SK-N-SH treated with all-trans-retinoic acid at 6 μM for 48 hours (cell line): Measurements from ENCODE around the gene MT1G.

ENCODE experiments used
- ATAC-seq: fragments of 200-7000 bp; cut with Tn5 transposase; 3 replicates; pipeline ENCODE4 v1.9.1; 2020; ENCODE audit warnings: mild to moderate bottlenecking, moderate library complexity
- ARNTL ChIP-seq: fragments of 450-650 bp; formaldehyde crosslinking; IDR thresholded peaks from 2 replicates; pipeline ENCODE4 v1.5.0; 2020; ENCODE audit warnings: low read depth, mild to moderate bottlenecking, moderate library complexity, borderline replicate concordance
- CSRNP3 ChIP-seq: fragments of 250-450 bp; sonication (Bioruptor Pico); IDR thresholded peaks from 2 replicates; pipeline ENCODE4 v1.5.1; 2021; ENCODE audit warnings: mild to moderate bottlenecking, moderate library complexity
- GLIS3 ChIP-seq: fragments of 250-450 bp; sonication (Bioruptor Pico); IDR thresholded peaks from 2 replicates; pipeline ENCODE4 v1.5.0; 2020; ENCODE audit warnings: mild to moderate bottlenecking, moderate library complexity
- ISL1 ChIP-seq: fragments of 250-450 bp; sonication (Bioruptor Pico); IDR thresholded peaks from 2 replicates; pipeline ENCODE4 v2.1.2; 2022; ENCODE audit warnings: mild to moderate bottlenecking, moderate library complexity
- PATZ1 ChIP-seq: fragments of 250-450 bp; sonication (Bioruptor Pico); IDR thresholded peaks from 2 replicates; pipeline ENCODE4 v1.8.0; 2020; ENCODE audit warnings: mild to moderate bottlenecking, moderate library complexity, borderline replicate concordance
- PPARA ChIP-seq: fragments of 250-450 bp; sonication (Bioruptor Pico); IDR thresholded peaks from 2 replicates; pipeline ENCODE4 v1.5.0; 2020; ENCODE audit warnings: mild to moderate bottlenecking, borderline replicate concordance
- SNAI2 ChIP-seq: fragments of 250-450 bp; sonication (Bioruptor Pico); IDR thresholded peaks from 2 replicates; pipeline ENCODE4 v1.5.0; 2020; ENCODE audit warnings: mild to moderate bottlenecking, moderate library complexity
- TOX ChIP-seq: fragments of 250-450 bp; sonication (Bioruptor Pico); IDR thresholded peaks from 2 replicates; pipeline ENCODE4 v1.8.0; 2021; ENCODE audit warnings: mild to moderate bottlenecking, moderate library complexity, borderline replicate concordance
- ZC3H10 ChIP-seq: fragments of 250-450 bp; sonication (Bioruptor Pico); IDR thresholded peaks from 2 replicates; pipeline ENCODE4 v1.5.1; 2021; ENCODE audit warnings: mild to moderate bottlenecking, moderate library complexity
- ZFP30 ChIP-seq: fragments of 450-650 bp; formaldehyde crosslinking; IDR thresholded peaks from 2 replicates; pipeline ENCODE4 v1.5.0; 2022; ENCODE audit warnings: mild to moderate bottlenecking, moderate library complexity
- ZNF565 ChIP-seq: fragments of 450-650 bp; formaldehyde crosslinking; conservative IDR thresholded peaks from 2 replicates; pipeline ENCODE4 v1.5.0; 2020; ENCODE audit warnings: low read depth, mild to moderate bottlenecking, moderate library complexity
- ZNF70 ChIP-seq: fragments of 450-650 bp; formaldehyde crosslinking; IDR thresholded peaks from 2 replicates; pipeline ENCODE4 v1.5.0; 2020; ENCODE audit warnings: mild to moderate bottlenecking, moderate library complexity
- TF ChIP-seq, protein P1 (sequence below): fragments of 250-450 bp; sonication (Bioruptor Pico); IDR thresholded peaks from 2 replicates; pipeline ENCODE4 v1.8.0; 2021; ENCODE audit warnings: low read depth, mild to moderate bottlenecking, moderate library complexity, borderline replicate concordance
- TF ChIP-seq, protein P2 (sequence below): fragments of 250-450 bp; sonication (Bioruptor Pico); IDR thresholded peaks from 2 replicates; pipeline ENCODE4 v1.5.1; 2020; ENCODE audit warnings: low read depth, mild to moderate bottlenecking, moderate library complexity
- TF ChIP-seq, protein P3 (sequence below): fragments of 250-450 bp; sonication (Bioruptor Pico); IDR thresholded peaks from 2 replicates; pipeline ENCODE4 v1.5.0; 2020; ENCODE audit warnings: mild to moderate bottlenecking, moderate library complexity

MT1G gene

DNA sequence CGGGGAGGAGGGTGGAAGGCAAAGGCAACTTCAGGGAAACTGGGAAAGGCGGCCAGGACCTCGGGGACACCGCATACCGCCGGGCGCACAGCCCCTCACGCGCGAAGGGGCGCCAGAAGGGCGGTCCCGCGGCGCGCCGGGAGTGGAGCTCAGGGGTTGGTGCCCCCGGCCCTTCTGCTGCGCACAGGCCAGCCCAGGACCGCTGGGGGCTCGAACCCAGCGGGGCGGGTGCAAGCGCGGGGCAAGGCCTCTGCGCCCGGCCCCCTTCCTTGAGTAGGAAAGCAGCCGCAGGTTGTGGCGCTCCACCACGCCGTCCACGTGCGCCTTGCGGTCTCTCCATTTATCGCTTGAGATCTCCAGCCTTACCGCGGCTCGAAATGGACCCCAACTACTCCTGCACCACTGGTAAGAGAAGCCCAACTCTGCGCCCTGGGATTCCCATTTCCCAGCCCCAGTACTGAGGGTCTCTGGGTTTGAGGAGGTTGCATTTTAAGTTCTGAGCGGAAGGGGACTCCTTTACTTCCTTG, 32.4 kb downstream of the MT1G start (continued):
- TF ChIP-seq PATZ1 (CRISPR knock-in tag) (no peak), TOX (CRISPR knock-in tag) (no peak), ZNF565 (no peak)

GRCh38 chr16:56634715-56635440, 33.0 kb downstream of the MT1G start:
- ATAC-seq = peak; percentile 20
- TF ChIP-seq ZFP30 (CRISPR knock-in tag) (no peak), ARNTL (CRISPR knock-in tag) (no peak)
- TF ChIP-seq, protein P1, sequence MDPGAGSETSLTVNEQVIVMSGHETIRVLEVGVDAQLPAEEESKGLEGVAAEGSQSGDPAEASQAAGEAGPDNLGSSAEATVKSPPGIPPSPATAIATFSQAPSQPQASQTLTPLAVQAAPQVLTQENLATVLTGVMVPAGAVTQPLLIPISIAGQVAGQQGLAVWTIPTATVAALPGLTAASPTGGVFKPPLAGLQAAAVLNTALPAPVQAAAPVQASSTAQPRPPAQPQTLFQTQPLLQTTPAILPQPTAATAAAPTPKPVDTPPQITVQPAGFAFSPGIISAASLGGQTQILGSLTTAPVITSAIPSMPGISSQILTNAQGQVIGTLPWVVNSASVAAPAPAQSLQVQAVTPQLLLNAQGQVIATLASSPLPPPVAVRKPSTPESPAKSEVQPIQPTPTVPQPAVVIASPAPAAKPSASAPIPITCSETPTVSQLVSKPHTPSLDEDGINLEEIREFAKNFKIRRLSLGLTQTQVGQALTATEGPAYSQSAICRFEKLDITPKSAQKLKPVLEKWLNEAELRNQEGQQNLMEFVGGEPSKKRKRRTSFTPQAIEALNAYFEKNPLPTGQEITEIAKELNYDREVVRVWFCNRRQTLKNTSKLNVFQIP (CRISPR knock-in tag) = no peak

GRCh38 chr16:56633535-56633934, 34.3 kb downstream of the MT1G start:
- TF ChIP-seq, protein P2, sequence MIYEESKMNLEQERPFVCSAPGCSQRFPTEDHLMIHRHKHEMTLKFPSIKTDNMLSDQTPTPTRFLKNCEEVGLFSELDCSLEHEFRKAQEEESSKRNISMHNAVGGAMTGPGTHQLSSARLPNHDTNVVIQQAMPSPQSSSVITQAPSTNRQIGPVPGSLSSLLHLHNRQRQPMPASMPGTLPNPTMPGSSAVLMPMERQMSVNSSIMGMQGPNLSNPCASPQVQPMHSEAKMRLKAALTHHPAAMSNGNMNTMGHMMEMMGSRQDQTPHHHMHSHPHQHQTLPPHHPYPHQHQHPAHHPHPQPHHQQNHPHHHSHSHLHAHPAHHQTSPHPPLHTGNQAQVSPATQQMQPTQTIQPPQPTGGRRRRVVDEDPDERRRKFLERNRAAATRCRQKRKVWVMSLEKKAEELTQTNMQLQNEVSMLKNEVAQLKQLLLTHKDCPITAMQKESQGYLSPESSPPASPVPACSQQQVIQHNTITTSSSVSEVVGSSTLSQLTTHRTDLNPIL (CRISPR knock-in tag) = no peak
- TF ChIP-seq, protein P3, sequence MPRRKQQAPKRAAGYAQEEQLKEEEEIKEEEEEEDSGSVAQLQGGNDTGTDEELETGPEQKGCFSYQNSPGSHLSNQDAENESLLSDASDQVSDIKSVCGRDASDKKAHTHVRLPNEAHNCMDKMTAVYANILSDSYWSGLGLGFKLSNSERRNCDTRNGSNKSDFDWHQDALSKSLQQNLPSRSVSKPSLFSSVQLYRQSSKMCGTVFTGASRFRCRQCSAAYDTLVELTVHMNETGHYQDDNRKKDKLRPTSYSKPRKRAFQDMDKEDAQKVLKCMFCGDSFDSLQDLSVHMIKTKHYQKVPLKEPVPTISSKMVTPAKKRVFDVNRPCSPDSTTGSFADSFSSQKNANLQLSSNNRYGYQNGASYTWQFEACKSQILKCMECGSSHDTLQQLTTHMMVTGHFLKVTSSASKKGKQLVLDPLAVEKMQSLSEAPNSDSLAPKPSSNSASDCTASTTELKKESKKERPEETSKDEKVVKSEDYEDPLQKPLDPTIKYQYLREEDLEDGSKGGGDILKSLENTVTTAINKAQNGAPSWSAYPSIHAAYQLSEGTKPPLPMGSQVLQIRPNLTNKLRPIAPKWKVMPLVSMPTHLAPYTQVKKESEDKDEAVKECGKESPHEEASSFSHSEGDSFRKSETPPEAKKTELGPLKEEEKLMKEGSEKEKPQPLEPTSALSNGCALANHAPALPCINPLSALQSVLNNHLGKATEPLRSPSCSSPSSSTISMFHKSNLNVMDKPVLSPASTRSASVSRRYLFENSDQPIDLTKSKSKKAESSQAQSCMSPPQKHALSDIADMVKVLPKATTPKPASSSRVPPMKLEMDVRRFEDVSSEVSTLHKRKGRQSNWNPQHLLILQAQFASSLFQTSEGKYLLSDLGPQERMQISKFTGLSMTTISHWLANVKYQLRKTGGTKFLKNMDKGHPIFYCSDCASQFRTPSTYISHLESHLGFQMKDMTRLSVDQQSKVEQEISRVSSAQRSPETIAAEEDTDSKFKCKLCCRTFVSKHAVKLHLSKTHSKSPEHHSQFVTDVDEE = no peak
- no peak for TF ChIP-seq GLIS3 (CRISPR knock-in tag)
- no peak for TF ChIP-seq PATZ1 (CRISPR knock-in tag)
- TF ChIP-seq PPARA (CRISPR knock-in tag) = no peak
- TF ChIP-seq ZNF70 (CRISPR knock-in tag) = no peak
- TF ChIP-seq ARNTL (CRISPR knock-in tag) = no peak
- TF ChIP-seq ZFP30 (CRISPR knock-in tag) = no peak
- no peak for TF ChIP-seq TOX (CRISPR knock-in tag)
- TF ChIP-seq, protein P1 (CRISPR knock-in tag) = no peak
- TF ChIP-seq SNAI2 (CRISPR knock-in tag) = no peak
- TF ChIP-seq, all 23 proteins: peak for 0
- ATAC-seq = no peak

- no peak for ATAC-seq
- TF ChIP-seq ZFP30 (CRISPR knock-in tag) (no peak), PPARA (CRISPR knock-in tag) (no peak), ISL1 (CRISPR knock-in tag) (no peak), PATZ1 (CRISPR knock-in tag) (no peak), ZC3H10 (CRISPR knock-in tag) (no peak), ZNF565 (no peak), CSRNP3 (no peak)
- TF ChIP-seq, protein P1 (CRISPR knock-in tag) = no peak
These were observed 35.0 kb downstream of the MT1G start for GRCh38 chr16:56632848-56633365.
